SK-N-MC (cell line): Measurements from ENCODE around the gene F2RL3.

ENCODE experiments used
- EZH2 ChIP-seq: fragments of 200-600 bp; sonication (generic); IDR thresholded peaks from one replicate; pipeline ENCODE4 v1.6.1; 2017; ENCODE audit warnings: antibody characterized with exemption
- FOXP2 ChIP-seq: optimal IDR thresholded peaks from 2 replicates; pipeline ENCODE3; 2011; ENCODE audit warnings: mild to moderate bottlenecking, moderate library complexity; ENCODE audit not compliant: insufficient read depth; ENCODE audit errors: extremely low read length, control extremely low read depth
- POLR2AphosphoS5 ChIP-seq: IDR thresholded peaks from 2 replicates; pipeline ENCODE4 v1.6.1; 2012; ENCODE audit warnings: mild to moderate bottlenecking, low read depth, low read length, borderline replicate concordance

GRCh38 chr19:16891696-16892382, 3.0 kb downstream of the F2RL3 start:
- TF ChIP-seq POLR2AphosphoS5 = no peak
- TF ChIP-seq EZH2 = no peak
- TF ChIP-seq FOXP2 = no peak
